Mesendoderm (in vitro differentiated cells): Measurements from ENCODE around the gene RERE.

ENCODE experiments used
- DNase-seq: peaks from one replicate; pipeline ENCODE4 v3.0.0; 2013
- H2AK5ac ChIP-seq: 2 replicates; pipeline ENCODE4 v1.6.1; 2013; ENCODE audit warnings: low read length, inconsistent platforms
- H2BK120ac ChIP-seq: 2 replicates; pipeline ENCODE4 v1.6.1; 2013; ENCODE audit warnings: low read depth, mild to moderate bottlenecking, low read length, moderate library complexity, mixed read lengths
- H2BK15ac ChIP-seq: replicated peaks from 2 replicates; pipeline ENCODE4 v1.6.1; 2013; ENCODE audit warnings: low read depth, mild to moderate bottlenecking, moderate library complexity
- H2BK5ac ChIP-seq: 2 replicates; pipeline ENCODE4 v1.6.1; 2013; ENCODE audit warnings: low read length, inconsistent platforms
- H3K18ac ChIP-seq: 2 replicates; pipeline ENCODE4 v1.6.1; 2013; ENCODE audit warnings: mild to moderate bottlenecking, low read length, mixed read lengths
- H3K23ac ChIP-seq: one replicate; pipeline ENCODE4 v1.6.1; 2013; ENCODE audit warnings: low read length
- H3K27ac ChIP-seq: 2 replicates; pipeline ENCODE4 v1.5.1; 2013; ENCODE audit warnings: low read depth, mild to moderate bottlenecking, inconsistent platforms, low read length, moderate library complexity
- H3K27me3 ChIP-seq: 2 replicates; pipeline ENCODE4 v1.6.1; 2013; ENCODE audit warnings: low read length, control low read depth, mild to moderate bottlenecking, inconsistent platforms; ENCODE audit not compliant: insufficient read depth, poor library complexity
- H3K36me3 ChIP-seq: 2 replicates; pipeline ENCODE4 v1.6.1; 2013; ENCODE audit warnings: low read length, inconsistent platforms; ENCODE audit not compliant: control insufficient read depth, insufficient read depth
- H3K4ac ChIP-seq: one replicate; pipeline ENCODE4 v1.6.1; 2013; ENCODE audit warnings: low read depth, mild to moderate bottlenecking, low read length, moderate library complexity
- H3K4me1 ChIP-seq: 2 replicates; pipeline ENCODE4 v1.6.1; 2013; ENCODE audit warnings: low read depth, low read length, inconsistent platforms; ENCODE audit not compliant: control insufficient read depth
- H3K4me2 ChIP-seq: 2 replicates; pipeline ENCODE4 v1.6.1; 2013; ENCODE audit warnings: low read length
- H3K4me3 ChIP-seq: 2 replicates; pipeline ENCODE4 v1.5.1; 2013; ENCODE audit warnings: mild to moderate bottlenecking, low read length
- H3K56ac ChIP-seq: one replicate; pipeline ENCODE4 v1.6.1; 2013; ENCODE audit warnings: low read length
- H3K79me1 ChIP-seq: 2 replicates; pipeline ENCODE4 v1.6.1; 2013; ENCODE audit warnings: low read length, inconsistent platforms
- H3K79me2 ChIP-seq: 2 replicates; pipeline ENCODE4 v1.6.1; 2013; ENCODE audit warnings: mild to moderate bottlenecking, low read length; ENCODE audit not compliant: control insufficient read depth, insufficient read depth
- H3K9ac ChIP-seq: 2 replicates; pipeline ENCODE4 v1.6.1; 2013; ENCODE audit warnings: low read length, inconsistent platforms
- H4K5ac ChIP-seq: one replicate; pipeline ENCODE4 v1.6.1; 2013; ENCODE audit warnings: low read length
- H4K8ac ChIP-seq: one replicate; pipeline ENCODE4 v1.6.1; 2013; ENCODE audit warnings: low read depth, mild to moderate bottlenecking, control low read depth, low read length, moderate library complexity
- WGBS: extraction: QIAGEN DNeasy Blood & Tissue Kit; methylation state at CpG from one replicate; pipeline ENCODE4 v1.1.7; 2013; ENCODE audit warnings: low lambda C conversion rate, missing lambda C conversion rate; ENCODE audit not compliant: insufficient coverage; ENCODE audit errors: extremely low coverage; 5-methylcytosine and 5-hydroxymethylcytosine counted together

Gene RERE

DNA sequence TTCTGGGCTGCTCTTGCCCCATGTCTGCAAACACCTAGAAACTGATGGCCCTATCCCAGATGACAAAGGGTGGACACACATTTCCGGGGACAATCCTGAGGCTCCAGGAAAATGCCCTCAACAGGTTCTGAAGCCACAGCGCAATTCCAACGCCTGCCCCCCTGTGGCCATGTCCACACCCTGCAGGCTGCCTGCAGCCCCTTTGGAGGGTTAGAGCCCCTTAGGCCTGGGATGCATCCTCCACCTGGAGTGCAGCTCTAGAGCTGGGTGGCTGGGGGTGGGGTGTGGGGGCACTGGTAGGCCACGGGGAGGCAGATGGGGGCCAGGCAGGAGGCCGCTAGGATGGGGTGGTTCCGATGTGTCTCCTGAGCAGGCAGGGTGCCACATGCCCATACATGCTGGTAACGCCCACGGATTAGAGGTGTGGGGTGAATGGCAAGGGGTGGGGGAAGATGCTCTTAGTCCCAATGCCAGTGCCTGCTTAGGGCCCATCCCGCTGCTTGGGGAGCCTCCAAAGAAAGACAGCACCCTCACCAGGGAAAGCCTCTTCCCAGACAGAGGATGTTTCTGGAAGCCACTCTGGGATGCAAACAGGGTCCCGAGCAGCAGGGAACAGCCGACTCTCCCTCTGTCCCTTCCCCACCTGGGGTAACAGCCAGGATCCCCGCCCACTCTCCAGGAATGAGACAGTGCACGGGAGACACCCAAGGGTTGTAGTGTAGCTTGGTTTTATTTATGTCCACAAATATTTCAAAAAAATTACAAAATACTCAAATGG is 465.6 kb downstream of the RERE start:
- no peak overlapping the region for H3K56ac ChIP-seq
- no peak overlapping the region for H3K18ac ChIP-seq
- H3K79me2 ChIP-seq: no peaks in the 10 kb centered on the region
- no peak overlapping the region for H2BK15ac ChIP-seq
- peaks cover 4% of the 10 kb centered on the region for H3K36me3 ChIP-seq
- no peak overlapping the region for H3K4me3 ChIP-seq
- H3K79me1 ChIP-seq: no peaks in the 10 kb centered on the region
- H2BK120ac ChIP-seq: no peak overlapping the region
- H3K4ac ChIP-seq: no peak overlapping the region
- H4K8ac ChIP-seq: no peak overlapping the region
- no peak overlapping the region for H2AK5ac ChIP-seq
- H3K27ac ChIP-seq: no peak overlapping the region
- H3K4me1 ChIP-seq: no peaks in the 10 kb centered on the region
- no peak overlapping the region for H2BK5ac ChIP-seq
- no peak overlapping the region for H4K5ac ChIP-seq
- peak; percentile 68 for DNase-seq
- no CpG with 5 or more reads among the region's 13 CpGs for WGBS
- H3K27me3 ChIP-seq: no peaks in the 10 kb centered on the region
- no peak overlapping the region for H3K9ac ChIP-seq
- H3K4me2 ChIP-seq: no peak overlapping the region
- no peak overlapping the region for H3K23ac ChIP-seq

DNA sequence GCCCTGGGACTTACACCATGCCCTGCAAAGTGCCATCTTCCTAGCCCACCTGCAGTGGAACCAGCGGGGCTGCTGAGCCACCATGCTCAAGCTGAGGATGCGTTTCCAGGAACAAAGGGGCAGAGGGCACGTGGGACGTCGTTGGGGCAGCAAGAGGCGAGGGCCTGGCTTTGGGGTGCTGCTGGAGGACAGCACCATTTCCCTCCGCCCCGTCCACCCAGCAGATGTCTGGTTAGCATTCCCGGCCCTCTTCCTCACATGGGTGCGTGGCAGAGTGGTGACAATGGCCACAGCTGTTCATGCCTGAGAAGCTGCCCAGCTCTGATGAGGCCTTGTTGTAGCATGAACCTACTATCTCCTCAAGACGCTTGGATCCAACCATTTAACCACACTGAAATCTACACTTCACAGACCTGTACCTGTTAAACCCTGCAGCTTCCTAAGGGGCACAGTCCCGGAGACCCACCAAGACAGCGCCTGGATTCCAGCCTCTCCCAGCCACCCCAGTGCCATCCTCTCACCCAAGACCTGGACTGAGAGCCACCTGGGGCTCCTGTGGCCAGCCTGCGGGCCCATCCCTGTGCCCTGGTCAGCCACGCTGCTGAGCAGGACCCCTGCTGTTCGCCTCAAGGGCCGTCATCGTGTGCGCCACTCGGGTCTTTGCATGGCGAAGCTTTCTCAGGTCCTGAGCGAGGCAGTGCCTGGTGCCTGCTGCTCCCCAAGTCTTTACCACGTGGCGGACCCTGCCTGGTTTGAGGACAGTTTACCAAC is 466.3 kb downstream of the RERE start:
- Histone ChIP-seq H3K79me1 (no peaks in the 10 kb centered on the region), H3K18ac (no peak overlapping the region), H3K4me1 (no peaks in the 10 kb centered on the region), H2BK120ac (no peak overlapping the region), H2BK15ac (no peak overlapping the region), H3K23ac (no peak overlapping the region), H3K27ac (no peak overlapping the region), H3K56ac (no peak overlapping the region), H2AK5ac (no peak overlapping the region), H3K4me2 (no peak overlapping the region), H4K5ac (no peak overlapping the region), H3K4me3 (no peak overlapping the region), H2BK5ac (no peak overlapping the region), H3K79me2 (no peaks in the 10 kb centered on the region), H3K4ac (no peak overlapping the region), H3K36me3 (peaks cover 4% of the 10 kb centered on the region), H3K9ac (no peak overlapping the region), H4K8ac (no peak overlapping the region), H3K27me3 (no peaks in the 10 kb centered on the region)
- DNase-seq: no peak
- no CpG with 5 or more reads among the region's 24 CpGs for whole genome bisulfite sequencing

GRCh38 chr1:8349961-8350360 is 467.5 kb downstream of the RERE start:
- WGBS: no CpG with 5 or more reads among the region's 14 CpGs
- DNase-seq: no peak
- Histone ChIP-seq H3K4me2 (no peak overlapping the region), H4K5ac (no peak overlapping the region), H3K36me3 (peaks cover 2% of the 10 kb centered on the region), H2BK15ac (no peak overlapping the region), H2BK5ac (no peak overlapping the region), H3K56ac (no peak overlapping the region), H3K79me1 (no peaks in the 10 kb centered on the region), H3K4me3 (no peak overlapping the region), H4K8ac (no peak overlapping the region), H3K27me3 (no peaks in the 10 kb centered on the region), H2AK5ac (no peak overlapping the region), H3K4ac (no peak overlapping the region), H3K23ac (no peak overlapping the region), H3K9ac (no peak overlapping the region), H3K79me2 (no peaks in the 10 kb centered on the region), H3K27ac (no peak overlapping the region), H3K18ac (no peak overlapping the region), H2BK120ac (no peak overlapping the region), H3K4me1 (no peaks in the 10 kb centered on the region)

GRCh38 chr1:8349473-8349865 is 468.0 kb downstream of the RERE start:
- H3K27ac ChIP-seq: no peak overlapping the region
- no peak overlapping the region for H2AK5ac ChIP-seq
- no peak overlapping the region for H2BK120ac ChIP-seq
- DNase-seq: no peak
- no peak overlapping the region for H3K23ac ChIP-seq
- no peak overlapping the region for H3K56ac ChIP-seq
- H3K4me1 ChIP-seq: no peaks in the 10 kb centered on the region
- no CpG with 5 or more reads among the region's 9 CpGs for WGBS
- H3K4me3 ChIP-seq: no peak overlapping the region
- no peak overlapping the region for H3K9ac ChIP-seq
- no peak overlapping the region for H3K4ac ChIP-seq
- H3K79me1 ChIP-seq: no peaks in the 10 kb centered on the region
- no peak overlapping the region for H4K5ac ChIP-seq
- H3K36me3 ChIP-seq: peaks cover 2% of the 10 kb centered on the region
- no peak overlapping the region for H4K8ac ChIP-seq
- H3K18ac ChIP-seq: no peak overlapping the region
- no peak overlapping the region for H3K4me2 ChIP-seq
- H2BK5ac ChIP-seq: no peak overlapping the region
- H3K27me3 ChIP-seq: no peaks in the 10 kb centered on the region
- no peaks in the 10 kb centered on the region for H3K79me2 ChIP-seq
- H2BK15ac ChIP-seq: no peak overlapping the region

DNA sequence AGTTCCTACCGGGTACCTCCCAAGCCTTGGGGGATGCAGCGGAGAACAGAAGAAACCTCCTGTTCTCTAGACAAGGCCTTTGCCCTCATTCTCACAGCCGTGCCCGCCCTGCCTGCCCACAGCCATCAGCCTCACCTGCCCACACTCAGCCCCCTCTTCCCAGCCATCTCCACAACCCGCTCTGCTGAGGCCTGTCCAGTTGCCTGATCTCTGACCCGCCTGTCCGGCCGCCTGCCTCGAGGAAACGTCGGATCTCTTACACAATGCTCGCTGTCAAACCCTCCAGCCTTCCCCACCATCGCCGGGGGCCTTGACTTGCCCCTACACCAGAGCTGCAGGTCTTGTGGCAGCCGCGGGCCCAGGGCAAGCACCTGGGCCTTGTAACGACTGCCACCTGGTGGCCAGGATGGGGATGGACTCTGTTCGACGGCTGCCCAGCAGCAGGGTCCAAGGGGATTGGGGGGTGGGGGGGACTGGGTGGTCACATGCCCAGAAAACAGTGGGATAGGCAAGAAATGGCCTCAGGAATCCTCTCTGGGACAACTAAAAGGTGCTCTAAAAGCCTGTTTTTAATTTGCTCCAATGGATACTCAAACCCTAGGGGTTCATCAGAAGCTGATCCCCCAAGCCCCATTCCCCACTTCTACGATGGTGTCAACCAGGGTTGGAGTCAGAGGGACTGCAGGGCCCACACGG is 468.5 kb downstream of the RERE start:
- Histone ChIP-seq H3K79me2 (no peaks in the 10 kb centered on the region), H3K9ac (no peak overlapping the region), H4K5ac (no peak overlapping the region), H3K79me1 (no peaks in the 10 kb centered on the region), H3K23ac (no peak overlapping the region), H4K8ac (no peak overlapping the region), H3K4ac (no peak overlapping the region), H3K27me3 (no peaks in the 10 kb centered on the region), H3K4me1 (no peaks in the 10 kb centered on the region), H2BK15ac (no peak overlapping the region), H2BK120ac (no peak overlapping the region), H3K4me2 (no peak overlapping the region), H3K27ac (no peak overlapping the region), H3K56ac (peak overlapping the region; percentile 31), H3K18ac (no peak overlapping the region), H2AK5ac (no peak overlapping the region), H3K4me3 (no peak overlapping the region), H3K36me3 (no peaks in the 10 kb centered on the region), H2BK5ac (no peak overlapping the region)
- DNase-seq: peak; percentile 82
- no CpG with 5 or more reads among the region's 21 CpGs for WGBS
